ENCODE data around the gene TBCB. TPM values are rescaled to one million over a fixed set of nuclear protein-coding genes. Genes with fewer than 3 reads are reported as not detected.

Gene TBCB
- total RNA-seq, 1 donor from 2014 or later: 373 TPM

DNA sequence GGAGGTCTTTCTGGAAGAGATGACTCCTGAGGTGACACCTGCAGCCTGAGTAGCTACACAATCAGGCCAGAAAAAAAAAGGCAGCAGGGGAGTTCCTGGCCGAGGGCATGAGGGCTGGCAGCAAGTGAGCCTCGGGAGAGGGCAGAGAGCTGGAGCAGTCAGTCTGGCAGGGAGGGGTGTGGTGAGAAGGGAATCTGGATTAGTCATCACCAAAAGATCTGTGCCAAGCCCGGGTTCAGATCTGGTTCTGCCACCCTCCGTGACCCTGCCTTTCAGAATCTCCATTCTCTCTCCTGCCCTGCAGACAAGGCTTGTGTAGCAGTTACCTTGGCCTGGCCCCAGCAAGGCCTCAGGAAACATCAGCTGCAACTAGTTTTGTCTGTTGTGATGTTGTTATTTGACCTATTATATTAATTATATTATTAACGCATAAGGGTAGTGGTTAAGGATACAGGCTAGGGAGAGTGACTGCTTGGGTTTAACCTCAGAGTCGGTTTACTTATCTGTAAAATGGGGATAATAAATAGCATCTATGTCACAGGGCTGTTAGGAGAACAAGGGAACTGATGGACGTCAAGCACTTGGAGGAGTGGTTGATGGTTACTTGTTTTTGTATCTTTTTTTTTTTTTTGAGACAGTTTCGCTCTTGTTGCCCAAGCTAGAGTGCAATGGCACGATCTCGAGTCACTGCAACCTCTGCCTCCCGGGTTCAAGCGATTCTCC lies 21.9 kb downstream of the TBCB start:
- DNase-seq: no peak

DNA sequence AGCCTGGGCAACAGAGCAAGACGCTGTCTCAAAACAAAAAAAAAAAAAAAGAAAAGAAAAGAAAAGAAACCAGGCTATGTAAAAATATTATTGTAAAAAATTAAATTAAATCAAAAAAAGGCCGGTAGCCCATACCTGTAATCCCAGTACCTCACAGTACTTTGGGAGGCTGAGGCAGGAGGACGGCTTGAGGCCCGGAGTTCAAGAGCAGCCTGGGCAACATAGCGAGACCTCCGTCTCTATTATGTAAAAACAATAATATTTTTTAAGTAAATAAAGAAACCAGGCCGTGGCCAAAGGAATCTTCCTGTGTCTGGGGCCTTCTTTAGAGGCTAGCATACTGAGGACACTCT lies 23.8 kb downstream of the TBCB start:
- DNase-seq: no peak

GRCh38 chr19:36139473-36140303 lies 24.4 kb downstream of the TBCB start, which contains the start of gene CAPNS1:
Gene CAPNS1, plus strand, starts transcription at chr19:36140066. Its CDS starts 946 bp downstream, at chr19:36141012.
- DNase-seq: peak; percentile 96

GRCh38 chr19:36140304-36141038 lies 25.2 kb downstream of the TBCB start:
- DNase-seq: no peak

DNA sequence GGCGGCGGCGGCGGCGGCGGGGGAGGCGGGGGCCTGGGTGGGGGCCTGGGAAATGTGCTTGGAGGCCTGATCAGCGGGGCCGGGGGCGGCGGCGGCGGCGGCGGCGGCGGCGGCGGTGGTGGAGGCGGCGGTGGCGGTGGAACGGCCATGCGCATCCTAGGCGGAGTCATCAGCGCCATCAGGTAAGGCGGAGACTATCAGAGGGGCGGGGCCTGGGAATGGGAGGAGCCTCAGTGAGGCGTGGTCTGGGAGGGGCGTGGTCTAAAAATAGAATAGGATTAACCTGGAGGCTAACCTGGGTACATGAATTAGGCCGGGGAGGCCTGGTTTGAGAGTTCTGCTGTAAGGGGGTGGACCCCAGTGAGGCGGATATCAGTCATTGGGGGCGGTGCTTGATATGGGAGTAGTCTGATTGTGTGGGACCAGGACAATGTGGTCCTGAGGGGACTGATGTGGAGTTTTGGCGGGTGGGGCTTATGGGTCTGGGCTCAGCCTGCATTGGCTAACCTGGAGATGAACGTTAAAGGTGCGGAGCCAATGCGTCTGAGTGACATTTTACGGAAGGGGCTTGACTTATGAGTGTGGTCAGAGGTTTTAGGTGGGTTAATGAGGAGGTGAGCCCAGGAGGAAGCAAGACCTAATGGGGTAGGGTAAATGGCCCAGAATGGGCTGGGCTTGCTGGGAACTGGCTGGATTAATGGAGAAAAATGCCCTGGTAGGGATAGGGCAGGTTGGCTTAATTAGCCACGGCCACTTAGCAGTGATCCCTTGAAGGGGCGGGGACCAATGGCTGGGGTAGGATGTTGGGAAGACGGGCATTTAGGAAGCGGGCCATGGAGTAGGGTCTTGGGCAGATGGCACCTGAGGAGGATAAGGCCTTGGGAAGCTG lies 26.0 kb downstream of the TBCB start:
- DNase-seq: peak; percentile 63

DNA sequence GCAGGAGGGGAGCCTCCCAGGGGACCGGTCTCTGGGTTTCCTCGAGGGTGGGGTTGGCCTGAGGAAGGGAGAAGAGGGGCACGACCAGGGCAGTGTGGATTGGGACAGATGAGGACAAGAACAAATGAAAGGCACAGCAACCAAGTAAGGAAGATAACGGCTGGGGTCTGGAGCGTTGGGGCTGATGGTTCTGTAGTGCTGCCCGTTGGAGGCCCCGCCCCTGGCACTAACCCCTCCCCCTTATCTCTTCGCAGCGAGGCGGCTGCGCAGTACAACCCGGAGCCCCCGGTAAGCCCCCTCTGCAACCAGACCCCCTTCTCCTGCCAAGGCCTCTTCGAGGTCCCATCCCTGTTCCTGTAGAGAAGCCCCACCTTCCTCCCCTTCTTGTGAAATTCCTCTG lies 26.8 kb downstream of the TBCB start:
- DNase-seq: no peak

DNA sequence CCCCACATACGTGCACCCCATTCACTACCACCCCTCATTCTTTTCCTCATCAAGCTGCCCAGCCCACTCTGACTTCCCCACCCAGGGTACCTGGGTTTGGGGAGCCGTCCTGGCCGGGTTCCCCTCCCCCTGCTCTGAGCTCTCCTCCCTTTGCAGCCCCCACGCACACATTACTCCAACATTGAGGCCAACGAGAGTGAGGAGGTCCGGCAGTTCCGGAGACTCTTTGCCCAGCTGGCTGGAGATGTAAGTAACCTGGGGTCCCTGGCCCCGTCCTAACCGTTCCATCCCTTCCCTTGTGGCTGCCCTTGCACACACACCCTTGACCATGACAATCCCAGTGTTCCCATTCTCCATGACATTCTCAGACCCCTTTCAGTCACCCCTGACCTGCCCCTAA lies 27.2 kb downstream of the TBCB start:
- DNase-seq: no peak

DNA sequence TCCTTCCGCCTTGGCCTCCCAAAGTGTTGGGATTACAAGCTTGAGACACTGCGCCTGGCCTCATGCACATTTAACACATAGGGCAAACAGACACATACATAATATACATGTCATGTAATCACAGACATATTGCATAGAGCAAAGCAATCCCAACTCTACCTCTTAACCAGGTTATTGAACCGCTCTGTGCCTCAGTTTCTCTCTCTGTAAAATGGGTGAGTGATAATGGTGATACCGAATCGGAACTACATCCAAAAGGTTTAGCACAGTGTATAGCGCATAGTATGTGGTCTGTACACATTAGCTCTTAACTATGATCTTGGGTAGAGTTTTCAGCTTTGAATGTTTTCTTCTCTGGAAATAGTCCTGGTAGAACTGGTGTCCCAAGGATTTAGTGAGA lies 29.4 kb downstream of the TBCB start:
- no peak for DNase-seq

- DNase-seq: no peak
Measured at GRCh38 chr19:36149673-36150406, 34.6 kb downstream of the TBCB start.

GRCh38 chr19:36150586-36150985 lies 35.3 kb downstream of the TBCB start:
- no peak for DNase-seq

- DNase-seq: no peak
Measured at GRCh38 chr19:36151144-36152018, 36.1 kb downstream of the TBCB start.

DNA sequence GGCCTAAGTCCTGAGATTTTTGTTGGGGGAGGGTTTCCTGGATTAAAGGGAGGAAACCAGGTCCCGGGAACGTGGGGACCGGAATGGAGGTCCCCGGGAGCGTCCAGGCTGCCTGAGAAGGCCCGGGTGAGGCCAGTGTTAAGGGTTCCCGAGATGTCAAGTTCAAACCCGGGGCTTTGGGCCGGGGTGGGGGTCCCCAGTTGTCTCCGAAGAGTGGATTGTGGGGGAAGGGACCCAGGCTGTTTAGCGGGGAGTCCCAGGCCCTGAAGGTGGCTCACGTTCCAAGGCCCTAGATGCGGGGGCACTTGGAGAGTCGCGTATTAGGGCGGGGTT lies 36.7 kb downstream of the TBCB start:
- DNase-seq: no peak

DNA sequence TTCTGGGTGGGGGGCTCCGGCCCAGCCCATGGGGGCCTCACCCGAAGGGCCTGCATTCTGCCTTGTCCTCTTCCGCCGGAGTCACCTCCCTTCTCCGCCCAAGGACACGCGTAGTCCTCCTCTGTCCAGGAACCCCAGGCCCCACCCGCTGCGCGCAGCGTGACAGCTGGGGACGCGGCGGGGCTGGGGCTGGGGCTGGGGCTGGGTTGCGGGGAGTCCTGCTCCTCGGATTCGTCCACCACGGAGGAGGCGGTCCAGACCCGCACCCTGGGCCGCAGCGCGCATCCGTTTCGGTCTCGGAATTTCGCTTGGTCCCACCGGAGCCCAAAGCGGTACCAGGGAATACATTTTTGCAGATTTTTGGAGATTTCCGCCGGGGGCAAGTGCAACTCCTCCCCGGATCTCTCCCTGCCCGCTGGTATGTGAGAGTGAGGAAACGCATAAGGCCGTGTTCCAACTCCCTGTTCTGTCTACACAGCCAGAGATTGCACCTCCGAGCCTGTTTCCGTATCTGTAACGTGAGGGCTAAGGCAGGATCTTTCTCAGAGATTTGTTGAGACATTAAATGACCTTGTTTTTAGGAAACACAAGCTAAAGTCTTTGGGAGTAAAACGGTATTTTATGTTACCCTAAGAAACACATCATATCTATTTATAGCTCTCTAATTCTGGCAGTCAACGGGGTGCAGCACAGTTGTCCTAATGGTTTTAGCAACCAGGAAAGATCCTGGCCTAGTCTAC lies 37.3 kb downstream of the TBCB start, which contains the start of gene COX7A1:
COX7A1 (minus strand) TSS at position 96 of the 740 bp plus-strand sequence; CDS start at position 56, 40 bp downstream.
- DNase-seq: no peak

DNA sequence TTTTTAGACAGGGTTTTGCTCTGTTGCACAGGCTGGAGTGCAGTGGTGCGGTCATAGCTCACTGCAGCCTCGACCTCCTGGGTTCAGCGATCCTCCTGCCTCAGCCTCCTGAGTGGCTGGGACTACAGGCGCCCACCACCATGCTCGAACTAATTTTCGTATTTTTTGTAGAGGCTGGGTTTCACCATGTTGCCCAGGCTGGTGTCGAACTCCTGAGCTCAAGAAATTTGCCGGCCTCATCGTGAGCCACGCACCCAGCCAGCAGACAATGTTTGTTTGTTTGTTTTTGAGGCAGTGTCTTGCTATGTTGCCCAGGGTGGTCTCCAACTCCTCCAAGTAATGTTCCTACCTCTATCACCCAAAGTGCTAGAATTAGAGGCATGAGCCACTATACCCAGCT lies 37.9 kb downstream of the TBCB start:
- no peak for DNase-seq

DNA sequence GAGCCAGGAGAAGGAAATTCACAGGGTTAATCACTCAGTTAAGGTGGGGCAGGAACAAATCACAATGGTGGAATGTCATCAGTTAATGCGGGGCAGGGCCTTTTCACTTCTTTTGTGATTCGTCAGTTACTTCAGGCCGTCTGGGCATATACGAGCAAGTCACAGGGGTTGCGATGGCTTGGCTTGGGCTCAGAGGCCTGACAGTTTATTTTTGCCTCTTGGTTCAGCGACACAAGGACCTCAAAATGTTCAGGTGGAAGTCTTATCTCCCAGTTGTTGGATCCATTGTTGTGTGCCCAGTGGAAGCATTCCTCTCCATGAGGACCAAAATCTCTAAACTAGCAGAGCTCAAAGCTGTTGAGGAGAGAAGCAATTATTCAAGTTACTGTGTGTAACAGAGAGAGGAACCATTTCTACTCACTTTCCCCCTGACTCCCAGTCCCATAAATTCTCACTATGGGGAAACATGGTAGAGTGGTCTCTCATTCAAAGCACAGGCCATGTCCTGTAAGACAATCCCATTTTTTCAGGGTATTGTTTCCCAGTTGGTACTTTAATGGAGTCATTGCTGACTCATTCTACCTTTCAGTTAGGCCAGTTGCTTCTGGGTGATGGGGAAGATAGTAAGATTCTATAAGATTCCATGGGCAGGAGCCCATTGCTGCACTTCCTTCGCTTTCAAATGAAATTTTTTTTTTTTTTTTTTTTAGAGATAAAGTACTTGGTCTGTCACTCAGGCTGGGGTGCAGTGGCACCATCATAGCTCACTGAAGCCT lies 45.7 kb downstream of the TBCB start:
- no peak for DNase-seq

- no peak for DNase-seq
Measured at GRCh38 chr19:36163813-36164212, 48.5 kb downstream of the TBCB start.

DNA sequence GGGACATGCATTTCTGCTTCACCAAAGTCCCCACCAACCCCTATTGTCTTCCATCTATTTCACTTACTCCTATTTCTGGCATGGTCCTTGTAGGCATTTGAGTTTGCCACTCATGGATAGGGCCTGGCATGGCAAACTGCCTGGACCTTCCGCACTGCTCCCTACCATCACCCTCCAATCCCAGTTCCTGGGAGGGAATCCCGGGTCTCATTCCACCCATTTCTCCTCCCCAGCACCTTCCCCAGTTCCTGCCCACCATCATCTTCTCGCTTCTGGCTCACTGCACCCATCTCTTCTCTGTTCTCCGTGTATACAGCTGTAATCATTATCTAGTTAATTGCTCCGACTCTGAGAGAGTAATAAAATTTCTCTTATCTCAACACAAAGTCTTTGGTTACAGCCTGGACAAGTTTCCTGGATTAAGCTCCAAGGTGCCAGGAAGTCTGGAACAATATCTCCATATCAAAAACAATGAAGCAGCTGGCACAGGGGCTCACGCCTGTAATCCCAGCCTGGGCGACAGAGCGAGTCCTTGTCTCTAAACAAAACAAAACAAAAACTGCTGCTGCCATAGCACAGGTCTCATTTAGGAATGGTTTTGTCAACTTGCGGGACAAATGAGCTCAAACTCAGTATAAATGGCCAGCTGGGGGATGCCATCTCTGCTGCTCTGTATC lies 54.0 kb downstream of the TBCB start:
- DNase-seq: no peak

GRCh38 chr19:36172852-36173251 lies 57.6 kb downstream of the TBCB start:
- DNase-seq: no peak

All from occipital lobe (tissue), 2 donors.